ENCODE data around the gene PIK3CG. TPM values are rescaled to one million over a fixed set of nuclear protein-coding genes. Genes with fewer than 3 reads are reported as not detected.

Gene PIK3CG
- polyA plus RNA-seq, 1 experiment = 0.14 TPM

- DNase-seq (ENCODE audit: low read depth, low spot score) = no peak
- Histone ChIP-seq H3K27me3 (ENCODE audit: control insufficient read depth, insufficient read depth, low read length) (no peaks in the 10 kb centered on the region), H3K9me3 (ENCODE audit: control insufficient read depth, insufficient read depth, low read length) (peaks cover 5% of the 10 kb centered on the region), H3K4me3 (ENCODE audit: low read depth, low read length) (no peak overlapping the region), H3K27ac (ENCODE audit: low read depth, low read length) (no peak overlapping the region)
- CTCF ChIA-PET = interaction anchor here (0.5 kb wide), 1 partner anchor 303 kb away, joined by 3 read pairs; no protein-coding TSS in a partner anchor
- POLR2A ChIA-PET = interaction anchor here (0.6 to 0.8 kb wide), 2 partner anchors 310 to 590 kb away, joined by 3 to 5 read pairs; partner anchors contain the start of gene HBP1
- no peak for TF ChIP-seq CTCF (IDR thresholded peaks at IDR 0.05; ENCODE audit: low read depth, low read length)
Measured at GRCh38 chr7:106858618-106859532, 6.2 kb upstream of the PIK3CG start.

GRCh38 chr7:106862317-106863089 lies 2.6 kb upstream of the PIK3CG start:
- H3K9me3 ChIP-seq (ENCODE audit: control insufficient read depth, insufficient read depth, low read length) = peaks cover 8% of the 10 kb centered on the region
- ChIA-PET POLR2A (no interaction called here), CTCF (no interaction called here)
- H3K27me3 ChIP-seq (ENCODE audit: control insufficient read depth, insufficient read depth, low read length) = no peaks in the 10 kb centered on the region
- no peak for TF ChIP-seq CTCF (IDR thresholded peaks at IDR 0.05; ENCODE audit: low read depth, low read length)
- H3K4me3 ChIP-seq (ENCODE audit: low read depth, low read length) = no peak overlapping the region
- DNase-seq (ENCODE audit: low read depth, low spot score) = peak; percentile 2
- no peak overlapping the region for H3K27ac ChIP-seq (ENCODE audit: low read depth, low read length)

- ChIA-PET POLR2A (no interaction called here), CTCF (no interaction called here)
- no peak for DNase-seq (ENCODE audit: low read depth, low spot score)
Measured at GRCh38 chr7:106863274-106863997, 1.6 kb upstream of the PIK3CG start.

GRCh38 chr7:106864298-106865081 lies 592 bp upstream of the PIK3CG start:
- ChIA-PET POLR2A (no interaction called here), CTCF (no interaction called here)
- Histone ChIP-seq H3K27me3 (ENCODE audit: control insufficient read depth, insufficient read depth, low read length) (no peaks in the 10 kb centered on the region), H3K9me3 (ENCODE audit: control insufficient read depth, insufficient read depth, low read length) (peaks cover 13% of the 10 kb centered on the region), H3K4me3 (ENCODE audit: low read depth, low read length) (no peak overlapping the region), H3K27ac (ENCODE audit: low read depth, low read length) (no peak overlapping the region)
- DNase-seq (ENCODE audit: low read depth, low spot score) = no peak
- no peak for TF ChIP-seq CTCF (IDR thresholded peaks at IDR 0.05; ENCODE audit: low read depth, low read length)

More at GRCh38 chr7:106863274-106863997, 1.6 kb upstream of the PIK3CG start:
- Histone ChIP-seq H3K27me3 (ENCODE audit: control insufficient read depth, insufficient read depth, low read length) (no peaks in the 10 kb centered on the region), H3K27ac (ENCODE audit: low read depth, low read length) (no peak overlapping the region), H3K4me3 (ENCODE audit: low read depth, low read length) (no peak overlapping the region), H3K9me3 (ENCODE audit: control insufficient read depth, insufficient read depth, low read length) (peaks cover 18% of the 10 kb centered on the region)
- TF ChIP-seq CTCF (IDR thresholded peaks at IDR 0.05; ENCODE audit: low read depth, low read length) = no peak
